Measurements from ENCODE around the gene IMMP2L. TPM values are rescaled to one million over a fixed set of nuclear protein-coding genes. Genes with fewer than 3 reads are reported as not detected.

Gene IMMP2L
- polyA plus RNA-seq, 1 of the 3 experiments (the other 2 are of a cell fraction): 10.7 TPM

DNA sequence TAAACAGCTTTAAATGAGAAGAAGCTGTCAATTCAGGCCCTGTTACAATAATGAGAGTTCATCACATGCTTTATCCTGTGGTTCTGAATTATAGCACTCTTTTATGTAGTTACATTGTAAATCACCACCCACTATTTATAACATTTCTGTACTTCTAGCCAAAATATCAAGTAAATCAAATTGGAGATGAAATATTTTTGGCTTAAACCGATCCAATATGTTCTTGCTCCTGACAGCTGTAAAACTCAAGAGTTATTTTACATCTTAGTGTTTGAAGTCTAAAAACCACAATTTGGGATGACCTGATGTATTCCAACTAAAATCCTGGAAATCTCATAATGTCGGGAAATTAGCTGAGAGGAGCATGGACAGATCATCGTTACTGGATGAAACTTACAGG is 842.6 kb downstream of the IMMP2L start:
- H3K36me3 ChIP-seq (replicated peaks in 1 of 2; ENCODE audit: control insufficient read depth in 1 of 2, insufficient read depth in 2 of 2, low read length in 1 of 2): no peaks in the 10 kb centered on the region
- POLR2A ChIA-PET: no interaction called here
- H3K9ac ChIP-seq: no peak overlapping the region
- H4K20me1 ChIP-seq (ENCODE audit: insufficient read depth): no peaks in the 10 kb centered on the region
- no peaks in the 10 kb centered on the region for H3K27me3 ChIP-seq (ENCODE audit: insufficient read depth)
- H3K4me3 ChIP-seq (ENCODE audit: low read depth in 2 of 2, low read length in 1 of 2): no peak overlapping the region
- no peak overlapping the region for H2AFZ ChIP-seq (ENCODE audit: low read depth)
- TF ChIP-seq, protein P1, sequence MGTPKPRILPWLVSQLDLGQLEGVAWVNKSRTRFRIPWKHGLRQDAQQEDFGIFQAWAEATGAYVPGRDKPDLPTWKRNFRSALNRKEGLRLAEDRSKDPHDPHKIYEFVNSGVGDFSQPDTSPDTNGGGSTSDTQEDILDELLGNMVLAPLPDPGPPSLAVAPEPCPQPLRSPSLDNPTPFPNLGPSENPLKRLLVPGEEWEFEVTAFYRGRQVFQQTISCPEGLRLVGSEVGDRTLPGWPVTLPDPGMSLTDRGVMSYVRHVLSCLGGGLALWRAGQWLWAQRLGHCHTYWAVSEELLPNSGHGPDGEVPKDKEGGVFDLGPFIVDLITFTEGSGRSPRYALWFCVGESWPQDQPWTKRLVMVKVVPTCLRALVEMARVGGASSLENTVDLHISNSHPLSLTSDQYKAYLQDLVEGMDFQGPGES (IDR thresholded peaks at IDR 0.05; ENCODE audit: low read depth, low read length): no peak
- no peak for TF ChIP-seq TEAD4 (IDR thresholded peaks at IDR 0.05; ENCODE audit: borderline replicate concordance, insufficient read depth)
- no peak for TF ChIP-seq MXI1 (IDR thresholded peaks at IDR 0.05; ENCODE audit: low read depth, low read length)
- TF ChIP-seq, protein P2, sequence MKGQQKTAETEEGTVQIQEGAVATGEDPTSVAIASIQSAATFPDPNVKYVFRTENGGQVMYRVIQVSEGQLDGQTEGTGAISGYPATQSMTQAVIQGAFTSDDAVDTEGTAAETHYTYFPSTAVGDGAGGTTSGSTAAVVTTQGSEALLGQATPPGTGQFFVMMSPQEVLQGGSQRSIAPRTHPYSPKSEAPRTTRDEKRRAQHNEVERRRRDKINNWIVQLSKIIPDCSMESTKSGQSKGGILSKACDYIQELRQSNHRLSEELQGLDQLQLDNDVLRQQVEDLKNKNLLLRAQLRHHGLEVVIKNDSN (IDR thresholded peaks at IDR 0.05; ENCODE audit: borderline replicate concordance, low read depth): no peak
- TF ChIP-seq NRF1 (IDR thresholded peaks at IDR 0.05; ENCODE audit: low read depth, low read length): no peak
- TF ChIP-seq, protein P3, sequence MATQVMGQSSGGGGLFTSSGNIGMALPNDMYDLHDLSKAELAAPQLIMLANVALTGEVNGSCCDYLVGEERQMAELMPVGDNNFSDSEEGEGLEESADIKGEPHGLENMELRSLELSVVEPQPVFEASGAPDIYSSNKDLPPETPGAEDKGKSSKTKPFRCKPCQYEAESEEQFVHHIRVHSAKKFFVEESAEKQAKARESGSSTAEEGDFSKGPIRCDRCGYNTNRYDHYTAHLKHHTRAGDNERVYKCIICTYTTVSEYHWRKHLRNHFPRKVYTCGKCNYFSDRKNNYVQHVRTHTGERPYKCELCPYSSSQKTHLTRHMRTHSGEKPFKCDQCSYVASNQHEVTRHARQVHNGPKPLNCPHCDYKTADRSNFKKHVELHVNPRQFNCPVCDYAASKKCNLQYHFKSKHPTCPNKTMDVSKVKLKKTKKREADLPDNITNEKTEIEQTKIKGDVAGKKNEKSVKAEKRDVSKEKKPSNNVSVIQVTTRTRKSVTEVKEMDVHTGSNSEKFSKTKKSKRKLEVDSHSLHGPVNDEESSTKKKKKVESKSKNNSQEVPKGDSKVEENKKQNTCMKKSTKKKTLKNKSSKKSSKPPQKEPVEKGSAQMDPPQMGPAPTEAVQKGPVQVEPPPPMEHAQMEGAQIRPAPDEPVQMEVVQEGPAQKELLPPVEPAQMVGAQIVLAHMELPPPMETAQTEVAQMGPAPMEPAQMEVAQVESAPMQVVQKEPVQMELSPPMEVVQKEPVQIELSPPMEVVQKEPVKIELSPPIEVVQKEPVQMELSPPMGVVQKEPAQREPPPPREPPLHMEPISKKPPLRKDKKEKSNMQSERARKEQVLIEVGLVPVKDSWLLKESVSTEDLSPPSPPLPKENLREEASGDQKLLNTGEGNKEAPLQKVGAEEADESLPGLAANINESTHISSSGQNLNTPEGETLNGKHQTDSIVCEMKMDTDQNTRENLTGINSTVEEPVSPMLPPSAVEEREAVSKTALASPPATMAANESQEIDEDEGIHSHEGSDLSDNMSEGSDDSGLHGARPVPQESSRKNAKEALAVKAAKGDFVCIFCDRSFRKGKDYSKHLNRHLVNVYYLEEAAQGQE (IDR thresholded peaks at IDR 0.05; ENCODE audit: low read depth, low read length): no peak
- TF ChIP-seq CHD2 (IDR thresholded peaks at IDR 0.05; ENCODE audit: low read length, partially characterized antibody): no peak
- no peak for TF ChIP-seq FOXJ3 (CRISPR knock-in tag; IDR thresholded peaks at IDR 0.05)
- TF ChIP-seq, protein P4, sequence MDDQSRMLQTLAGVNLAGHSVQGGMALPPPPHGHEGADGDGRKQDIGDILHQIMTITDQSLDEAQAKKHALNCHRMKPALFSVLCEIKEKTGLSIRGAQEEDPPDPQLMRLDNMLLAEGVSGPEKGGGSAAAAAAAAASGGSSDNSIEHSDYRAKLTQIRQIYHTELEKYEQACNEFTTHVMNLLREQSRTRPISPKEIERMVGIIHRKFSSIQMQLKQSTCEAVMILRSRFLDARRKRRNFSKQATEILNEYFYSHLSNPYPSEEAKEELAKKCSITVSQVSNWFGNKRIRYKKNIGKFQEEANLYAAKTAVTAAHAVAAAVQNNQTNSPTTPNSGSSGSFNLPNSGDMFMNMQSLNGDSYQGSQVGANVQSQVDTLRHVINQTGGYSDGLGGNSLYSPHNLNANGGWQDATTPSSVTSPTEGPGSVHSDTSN (IDR thresholded peaks at IDR 0.05): no peak
- TF ChIP-seq, protein P5, sequence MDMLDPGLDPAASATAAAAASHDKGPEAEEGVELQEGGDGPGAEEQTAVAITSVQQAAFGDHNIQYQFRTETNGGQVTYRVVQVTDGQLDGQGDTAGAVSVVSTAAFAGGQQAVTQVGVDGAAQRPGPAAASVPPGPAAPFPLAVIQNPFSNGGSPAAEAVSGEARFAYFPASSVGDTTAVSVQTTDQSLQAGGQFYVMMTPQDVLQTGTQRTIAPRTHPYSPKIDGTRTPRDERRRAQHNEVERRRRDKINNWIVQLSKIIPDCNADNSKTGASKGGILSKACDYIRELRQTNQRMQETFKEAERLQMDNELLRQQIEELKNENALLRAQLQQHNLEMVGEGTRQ (IDR thresholded peaks at IDR 0.05; ENCODE audit: borderline replicate concordance, low read depth, low read length): no peak
- no peak for TF ChIP-seq TAF1 (IDR thresholded peaks at IDR 0.05; ENCODE audit: borderline replicate concordance, low read depth, low read length)
- TF ChIP-seq GABPA (IDR thresholded peaks at IDR 0.05; ENCODE audit: low read depth): no peak
- TF ChIP-seq MEF2A (IDR thresholded peaks at IDR 0.05; ENCODE audit: borderline replicate concordance, low read depth): no peak
- TF ChIP-seq SMC3 (IDR thresholded peaks at IDR 0.05; ENCODE audit: low read depth, low read length): no peak
- TF ChIP-seq, protein P6, sequence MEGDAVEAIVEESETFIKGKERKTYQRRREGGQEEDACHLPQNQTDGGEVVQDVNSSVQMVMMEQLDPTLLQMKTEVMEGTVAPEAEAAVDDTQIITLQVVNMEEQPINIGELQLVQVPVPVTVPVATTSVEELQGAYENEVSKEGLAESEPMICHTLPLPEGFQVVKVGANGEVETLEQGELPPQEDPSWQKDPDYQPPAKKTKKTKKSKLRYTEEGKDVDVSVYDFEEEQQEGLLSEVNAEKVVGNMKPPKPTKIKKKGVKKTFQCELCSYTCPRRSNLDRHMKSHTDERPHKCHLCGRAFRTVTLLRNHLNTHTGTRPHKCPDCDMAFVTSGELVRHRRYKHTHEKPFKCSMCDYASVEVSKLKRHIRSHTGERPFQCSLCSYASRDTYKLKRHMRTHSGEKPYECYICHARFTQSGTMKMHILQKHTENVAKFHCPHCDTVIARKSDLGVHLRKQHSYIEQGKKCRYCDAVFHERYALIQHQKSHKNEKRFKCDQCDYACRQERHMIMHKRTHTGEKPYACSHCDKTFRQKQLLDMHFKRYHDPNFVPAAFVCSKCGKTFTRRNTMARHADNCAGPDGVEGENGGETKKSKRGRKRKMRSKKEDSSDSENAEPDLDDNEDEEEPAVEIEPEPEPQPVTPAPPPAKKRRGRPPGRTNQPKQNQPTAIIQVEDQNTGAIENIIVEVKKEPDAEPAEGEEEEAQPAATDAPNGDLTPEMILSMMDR (IDR thresholded peaks at IDR 0.05): no peak
- TF ChIP-seq EZH2phosphoT487 (IDR thresholded peaks at IDR 0.05; ENCODE audit: borderline replicate concordance, low read depth): no peak
- TF ChIP-seq JUND (IDR thresholded peaks at IDR 0.05): no peak
- no peak for TF ChIP-seq NFIC (IDR thresholded peaks at IDR 0.05; ENCODE audit: borderline replicate concordance)
- TF ChIP-seq, protein P7, sequence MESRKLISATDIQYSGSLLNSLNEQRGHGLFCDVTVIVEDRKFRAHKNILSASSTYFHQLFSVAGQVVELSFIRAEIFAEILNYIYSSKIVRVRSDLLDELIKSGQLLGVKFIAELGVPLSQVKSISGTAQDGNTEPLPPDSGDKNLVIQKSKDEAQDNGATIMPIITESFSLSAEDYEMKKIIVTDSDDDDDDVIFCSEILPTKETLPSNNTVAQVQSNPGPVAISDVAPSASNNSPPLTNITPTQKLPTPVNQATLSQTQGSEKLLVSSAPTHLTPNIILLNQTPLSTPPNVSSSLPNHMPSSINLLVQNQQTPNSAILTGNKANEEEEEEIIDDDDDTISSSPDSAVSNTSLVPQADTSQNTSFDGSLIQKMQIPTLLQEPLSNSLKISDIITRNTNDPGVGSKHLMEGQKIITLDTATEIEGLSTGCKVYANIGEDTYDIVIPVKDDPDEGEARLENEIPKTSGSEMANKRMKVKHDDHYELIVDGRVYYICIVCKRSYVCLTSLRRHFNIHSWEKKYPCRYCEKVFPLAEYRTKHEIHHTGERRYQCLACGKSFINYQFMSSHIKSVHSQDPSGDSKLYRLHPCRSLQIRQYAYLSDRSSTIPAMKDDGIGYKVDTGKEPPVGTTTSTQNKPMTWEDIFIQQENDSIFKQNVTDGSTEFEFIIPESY (IDR thresholded peaks at IDR 0.05; ENCODE audit: borderline replicate concordance, low read depth): no peak
- no peaks in the 10 kb centered on the region for H3F3A ChIP-seq (replicated peaks; ENCODE audit: insufficient read depth)
- CTCF ChIA-PET: interaction anchor here (1.5 to 1.7 kb wide), 2 partner anchors 12 to 19 kb away, joined by 3 to 6 read pairs; no protein-coding TSS in a partner anchor
- 54% methylated on average over 3 of the region's 3 CpGs for WGBS (ENCODE audit: low lambda C conversion rate)
- no peaks in the 10 kb centered on the region for H3K4me1 ChIP-seq (ENCODE audit: control insufficient read depth in 1 of 2, insufficient read depth in 2 of 2, low read depth in 1 of 2, low read length in 1 of 2)
- DNase-seq: no peak
- no peaks in the 10 kb centered on the region for H3K9me2 ChIP-seq
- H3K79me2 ChIP-seq (ENCODE audit: insufficient read depth): no peaks in the 10 kb centered on the region
- H3K27ac ChIP-seq (ENCODE audit: low read depth in 2 of 2, low read length in 1 of 2): no peak overlapping the region
- H3K4me2 ChIP-seq: no peak overlapping the region
- H3K9me3 ChIP-seq: no peaks in the 10 kb centered on the region

Data from SK-N-SH (cell line).